Measurements from ENCODE around the gene STAG2. TPM values are rescaled to one million over a fixed set of nuclear protein-coding genes. Genes with fewer than 3 reads are reported as not detected.

STAG2 gene
- total and polyA plus RNA-seq, 2 experiments from 2014 or later = 68.8 to 92.8 TPM

GRCh38 chrX:123964156-123964834 lies 2.8 kb downstream of the STAG2 start:
- Histone ChIP-seq H3K27ac (ENCODE audit: low read depth) (no peak overlapping the region), H2AFZ (no peak overlapping the region), H3K36me3 (ENCODE audit: insufficient read depth) (no peaks in the 10 kb centered on the region), H3K4me3 (peak overlapping the region; percentile 80), H4K20me1 (replicated peaks; ENCODE audit: insufficient read depth) (peaks cover 10% of the 10 kb centered on the region; the same call in 1 of the 2 replicates), H3K79me2 (replicated peaks; ENCODE audit: insufficient read depth) (peaks cover 78% of the 10 kb centered on the region), H3K9me2 (ENCODE audit: insufficient read depth) (no peaks in the 10 kb centered on the region), H3K27me3 (ENCODE audit: insufficient read depth) (no peaks in the 10 kb centered on the region), H3K4me2 (peak overlapping the region; percentile 70), H3F3A (replicated peaks; ENCODE audit: low read depth) (0 out of 2 replicates have a peak, but pooled peaks cover 3% of the 10 kb centered on the region), H3K4me1 (ENCODE audit: insufficient read depth) (0 out of 2 replicates have a peak, but pooled peaks cover 8% of the 10 kb centered on the region)
- Mint-ChIP-seq H3K9me3 (no peaks in the 10 kb centered on the region; the same call in 2 of the 3 replicates), H3K4me3 (peak overlapping the region; percentile 97), H3K27ac (no peak overlapping the region), H3K4me1 (peaks cover 21% of the 10 kb centered on the region), H3K36me3 (ENCODE audit: low read depth) (peaks cover 11% of the 10 kb centered on the region), H3K27me3 (ENCODE audit: insufficient read depth, low read depth, poor library complexity) (peaks cover 20% of the 10 kb centered on the region)
- ATAC-seq (no peak), DNase-seq (ENCODE audit: low spot score) (no peak)
- TF ChIP-seq ZNF331 (CRISPR knock-in tag; IDR thresholded peaks at IDR 0.05; ENCODE audit: low read depth) = no peak

DNA sequence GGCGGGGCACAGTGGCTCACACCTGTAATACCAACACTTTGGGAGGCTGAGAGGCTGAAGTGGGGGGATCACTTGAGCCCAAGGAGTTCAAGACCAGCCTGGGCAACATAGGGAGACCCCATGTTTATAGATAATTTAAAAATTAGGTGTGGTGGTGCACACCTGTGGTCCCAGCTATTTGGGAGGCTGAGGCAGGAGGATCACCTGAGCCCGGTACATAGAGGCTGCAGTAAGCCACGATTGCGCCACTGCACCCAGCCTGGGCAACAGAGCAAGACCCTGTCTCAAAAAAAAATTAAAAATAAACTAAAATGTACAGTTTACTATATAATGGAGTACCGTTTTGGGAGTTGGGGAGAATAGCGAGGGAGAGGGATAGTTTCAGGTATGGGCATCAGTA lies 4.2 kb downstream of the STAG2 start:
- peaks cover 25% of the 10 kb centered on the region; the same call in 2 of the 3 replicates for H3K4me1 Mint-ChIP-seq
- peaks cover 13% of the 10 kb centered on the region for H3K27me3 Mint-ChIP-seq (ENCODE audit: insufficient read depth, low read depth, poor library complexity)
- no peak overlapping the region for H3K4me3 ChIP-seq
- ATAC-seq = no peak
- no peak overlapping the region for H2AFZ ChIP-seq
- no peaks in the 10 kb centered on the region for H3K27me3 ChIP-seq (ENCODE audit: insufficient read depth)
- peaks cover 15% of the 10 kb centered on the region for H3K36me3 Mint-ChIP-seq (ENCODE audit: low read depth)
- H3K36me3 ChIP-seq (ENCODE audit: insufficient read depth) = no peaks in the 10 kb centered on the region
- H3K27ac Mint-ChIP-seq = no peak overlapping the region
- peaks cover 90% of the 10 kb centered on the region for H3K79me2 ChIP-seq (replicated peaks; ENCODE audit: insufficient read depth)
- H3K4me1 ChIP-seq (ENCODE audit: insufficient read depth) = 0 out of 2 replicates have a peak, but pooled peaks cover 8% of the 10 kb centered on the region
- H3K4me3 Mint-ChIP-seq = no peak overlapping the region
- 0 out of 2 replicates have a peak, but pooled peaks cover 3% of the 10 kb centered on the region for H3F3A ChIP-seq (replicated peaks; ENCODE audit: low read depth)
- H4K20me1 ChIP-seq (replicated peaks; ENCODE audit: insufficient read depth) = peaks cover 21% of the 10 kb centered on the region; the same call in 1 of the 2 replicates
- no peaks in the 10 kb centered on the region; the same call in 2 of the 3 replicates for H3K9me3 Mint-ChIP-seq
- H3K9me2 ChIP-seq (ENCODE audit: insufficient read depth) = no peaks in the 10 kb centered on the region
- no peak for DNase-seq (ENCODE audit: low spot score)
- H3K4me2 ChIP-seq = no peak overlapping the region
- no peak overlapping the region for H3K27ac ChIP-seq (ENCODE audit: low read depth)
- TF ChIP-seq ZNF114 (CRISPR knock-in tag; IDR thresholded peaks at IDR 0.05) = no peak
- no peak for TF ChIP-seq POLR2AphosphoS5 (IDR thresholded peaks at IDR 0.05; ENCODE audit: low read depth)
- TF ChIP-seq STAT1 (IDR thresholded peaks at IDR 0.05; ENCODE audit: unreplicated experiment) = no peak
- TF ChIP-seq JUNB (IDR thresholded peaks at IDR 0.05; ENCODE audit: unreplicated experiment) = no peak
- no peak for TF ChIP-seq EZH2phosphoT487 (IDR thresholded peaks at IDR 0.05; ENCODE audit: unreplicated experiment)
- no peak for TF ChIP-seq ZNF462 (CRISPR knock-in tag; IDR thresholded peaks at IDR 0.05)
- no peak for TF ChIP-seq CREB1 (CRISPR knock-in tag; IDR thresholded peaks at IDR 0.05; ENCODE audit: low read depth)
- no peak for TF ChIP-seq ZNF331 (CRISPR knock-in tag; IDR thresholded peaks at IDR 0.05; ENCODE audit: low read depth)
- no peak for TF ChIP-seq ETS1 (IDR thresholded peaks at IDR 0.05)
- TF ChIP-seq REST (IDR thresholded peaks at IDR 0.05; ENCODE audit: unreplicated experiment) = no peak
